ENCODE results near the gene CNTNAP2. TPM values are rescaled to one million over a fixed set of nuclear protein-coding genes. Genes with fewer than 3 reads are reported as not detected.

CNTNAP2 gene
- total and polyA plus RNA-seq, 2 of the 13 experiments (the other 11 are each of a cell fraction or from before 2014, with no cell fraction given): 0.40 to 0.42 TPM

GRCh38 chr7:147376192-147376591 is 1259.6 kb downstream of the CNTNAP2 start:
- Histone ChIP-seq H3K27ac (ENCODE audit: extremely low read length, insufficient read depth, low read length) (no peak overlapping the region), H3K9ac (ENCODE audit: insufficient read depth, low read depth, low read length) (no peak overlapping the region), H3K36me3 (replicated peaks in 1 of 2; ENCODE audit: control insufficient read depth in 1 of 2, insufficient read depth in 2 of 2, low read length in 2 of 2) (no peaks in the 10 kb centered on the region), H2AFZ (ENCODE audit: low read length) (no peak overlapping the region), H3K79me2 (ENCODE audit: insufficient read depth, low read length) (no peaks in the 10 kb centered on the region), H3K4me1 (ENCODE audit: insufficient read depth, low read length) (no peaks in the 10 kb centered on the region), H3K9me3 (ENCODE audit: low read length) (peaks cover 67% of the 10 kb centered on the region), H3K27me3 (ENCODE audit: control insufficient read depth in 1 of 2, insufficient read depth in 2 of 2, low read length in 2 of 2) (no peaks in the 10 kb centered on the region), H3K4me3 (replicated peaks in 1 of 3; ENCODE audit: insufficient read depth in 1 of 3, low read depth in 2 of 3, low read length in 3 of 3) (no peak overlapping the region), H4K20me1 (ENCODE audit: insufficient read depth, low read length) (no peaks in the 10 kb centered on the region), H3K4me2 (ENCODE audit: low read depth, low read length) (no peak overlapping the region)
- TF ChIP-seq YY1 (IDR thresholded peaks at IDR 0.05; ENCODE audit: insufficient read depth, insufficient replicate concordance, low read depth, low read length) (no peak), ZNF747 (CRISPR knock-in tag; IDR thresholded peaks at IDR 0.05; ENCODE audit: borderline replicate concordance) (no peak), CBX2 (IDR thresholded peaks at IDR 0.05; ENCODE audit: low read depth, low read length) (no peak), CBX2 (CRISPR knock-in tag; IDR thresholded peaks at IDR 0.05; ENCODE audit: low read depth) (no peak), RNF2 (conservative IDR thresholded peaks at IDR 0.05; ENCODE audit: low read depth) (no peak), GATAD1 (CRISPR knock-in tag; IDR thresholded peaks at IDR 0.05) (no peak), ZNF468 (CRISPR knock-in tag; IDR thresholded peaks at IDR 0.05) (no peak), ZNF547 (CRISPR knock-in tag; IDR thresholded peaks at IDR 0.05) (no peak), PLSCR1 (CRISPR knock-in tag; IDR thresholded peaks at IDR 0.05; ENCODE audit: borderline replicate concordance) (no peak), ZNF879 (CRISPR knock-in tag; IDR thresholded peaks at IDR 0.05) (no peak), RFXAP (CRISPR knock-in tag; IDR thresholded peaks at IDR 0.05; ENCODE audit: borderline replicate concordance) (no peak), HDAC1 (CRISPR knock-in tag; IDR thresholded peaks at IDR 0.05) (no peak), PLRG1 (conservative IDR thresholded peaks at IDR 0.05) (no peak), CHD2 (IDR thresholded peaks at IDR 0.05; ENCODE audit: low read depth, low read length) (no peak), ZNF740 (CRISPR knock-in tag; IDR thresholded peaks at IDR 0.05) (no peak), GFI1 (CRISPR knock-in tag; IDR thresholded peaks at IDR 0.05; ENCODE audit: borderline replicate concordance) (no peak), CBFB (CRISPR knock-in tag; IDR thresholded peaks at IDR 0.05) (no peak), ARNTL (CRISPR knock-in tag; IDR thresholded peaks at IDR 0.05) (no peak), PRDM15 (CRISPR knock-in tag; IDR thresholded peaks at IDR 0.05) (no peak)
- WGBS (ENCODE audit: low lambda C conversion rate): 0% methylated on average over 5 of the region's 5 CpGs
- no peak for DNase-seq (ENCODE audit: low spot score)
- CTCF ChIA-PET (ENCODE audit: low intra/inter-chr PET ratio, low total read pairs): no interaction called here
- FAIRE-seq: no peak
- POLR2A ChIA-PET: no interaction called here
- in situ Hi-C loops (cut with HindIII; ENCODE audit: extremely low pct_ligation_motif_present, low pct_unique_long_range_greater_than_20kb): no loop called here
- intact Hi-C loops (cut with micrococcal nuclease; ENCODE audit: unreplicated experiment): no loop called here
- BruUV-seq (replicated peaks): no TSS peak
- ATAC-seq: no peak
